Activated CD4-positive, alpha-beta T cell treated with anti-CD3 and anti-CD28 coated beads, Interleukin-2, amount 50 U/mL, for 48 hours (primary cell): ENCODE results near the gene TMEM117.
"Not testable (repeated sequence)": the region's sequence is repeated elsewhere in the genome, so short reads cannot be mapped to it uniquely, and the experiment has no call there.

Source experiments
- DNase-seq, 2 experiments: peaks; one replicate each; pipeline ENCODE4 v3.0.0-alpha.2; 2020

TMEM117 gene

GRCh38 chr12:44331269-44331668 lies 495.4 kb downstream of the TMEM117 start:
- DNase-seq, result no peak

GRCh38 chr12:44334347-44334746 lies 498.5 kb downstream of the TMEM117 start:
- no peak for DNase-seq

GRCh38 chr12:44335030-44335429 lies 499.1 kb downstream of the TMEM117 start:
- no peak for DNase-seq

- DNase-seq, result no peak
Observed at GRCh38 chr12:44336577-44336976, 500.7 kb downstream of the TMEM117 start.

- no peak for DNase-seq
Observed at GRCh38 chr12:44342371-44342770, 506.5 kb downstream of the TMEM117 start.

GRCh38 chr12:44347145-44347544 lies 511.3 kb downstream of the TMEM117 start:
- no peak for DNase-seq

GRCh38 chr12:44357494-44357893 lies 521.6 kb downstream of the TMEM117 start:
- no peak for DNase-seq

GRCh38 chr12:44358636-44359035 lies 522.8 kb downstream of the TMEM117 start:
- no peak for DNase-seq

- DNase-seq, result no peak
Observed at GRCh38 chr12:44362947-44363346, 527.1 kb downstream of the TMEM117 start.

GRCh38 chr12:44367136-44367535 lies 531.3 kb downstream of the TMEM117 start:
- DNase-seq, result no peak

- no peak for DNase-seq
Observed at GRCh38 chr12:44367916-44368315, 532.0 kb downstream of the TMEM117 start.

- no peak for DNase-seq
Observed at GRCh38 chr12:44369998-44370397, 534.1 kb downstream of the TMEM117 start.

- no peak for DNase-seq
Observed at GRCh38 chr12:44370982-44371381, 535.1 kb downstream of the TMEM117 start.

GRCh38 chr12:44372259-44372658 lies 536.4 kb downstream of the TMEM117 start:
- DNase-seq, result no peak

GRCh38 chr12:44375694-44376093 lies 539.8 kb downstream of the TMEM117 start:
- no peak for DNase-seq

- DNase-seq, result no peak
Observed at GRCh38 chr12:44377443-44378187, 541.7 kb downstream of the TMEM117 start.

GRCh38 chr12:44379113-44379512 lies 543.2 kb downstream of the TMEM117 start:
- not testable (repeated sequence) for DNase-seq

- no peak for DNase-seq
Observed at GRCh38 chr12:44379831-44380230, 544.0 kb downstream of the TMEM117 start.

- DNase-seq, result no peak
Observed at GRCh38 chr12:44380861-44381260, 545.0 kb downstream of the TMEM117 start.

GRCh38 chr12:44381341-44381740 lies 545.5 kb downstream of the TMEM117 start:
- DNase-seq, result no peak

GRCh38 chr12:44384136-44384535 lies 548.3 kb downstream of the TMEM117 start:
- DNase-seq, result no peak

GRCh38 chr12:44385964-44386363 lies 550.1 kb downstream of the TMEM117 start:
- no peak for DNase-seq

- no peak for DNase-seq
Observed at GRCh38 chr12:44387581-44387980, 551.7 kb downstream of the TMEM117 start.

GRCh38 chr12:44389038-44389437 lies 553.2 kb downstream of the TMEM117 start:
- no peak for DNase-seq

- no peak for DNase-seq
Observed at GRCh38 chr12:44389896-44390295, 554.0 kb downstream of the TMEM117 start.
